Measurements from ENCODE around the gene ACAP3. TPM values are rescaled to one million over a fixed set of nuclear protein-coding genes. Genes with fewer than 3 reads are reported as not detected.

Gene ACAP3
- total and polyA plus RNA-seq, 10 of the 15 experiments (the other 5 are each of a cell fraction or from before 2014, with no cell fraction given): 0.05 to 34.2 (median 7.1) TPM

GRCh38 chr1:1294250-1294890 is 13.4 kb downstream of the ACAP3 start:
- H3K36me3 ChIP-seq (ENCODE audit: control insufficient read depth in 2 of 2, insufficient read depth in 2 of 2, low read length in 1 of 2): no peaks in the 10 kb centered on the region
- ATAC-seq: no peak
- no peak overlapping the region for H3K27ac ChIP-seq (ENCODE audit: control insufficient read depth, insufficient read depth)
- H2AFZ ChIP-seq (ENCODE audit: control insufficient read depth, low read depth, low read length): no peak overlapping the region
- CTCF ChIA-PET: no interaction called here
- no peak for DNase-seq (ENCODE audit: low read depth, low spot score)
- no TSS peak for BruUV-seq (replicated peaks)
- H3K27me3 ChIP-seq (replicated peaks in 1 of 2; ENCODE audit: control insufficient read depth in 2 of 2, insufficient read depth in 2 of 2, low read length in 1 of 2): no peaks in the 10 kb centered on the region
- H3K4me3 ChIP-seq: no peak overlapping the region
- intact Hi-C loops (cut with micrococcal nuclease; ENCODE audit: unreplicated experiment): no loop called here
- in situ Hi-C loops (cut with MboI): no loop called here
- RAD21 ChIA-PET (ENCODE audit: unreplicated experiment): no interaction called here
- no peak overlapping the region for H3K9ac ChIP-seq (ENCODE audit: control insufficient read depth, insufficient read depth, low read length)
- no peak overlapping the region for H3K4me2 ChIP-seq (ENCODE audit: control insufficient read depth, insufficient read depth)
- FAIRE-seq: no peak
- 98% methylated on average over 48 of the region's 58 CpGs for WGBS (ENCODE audit: insufficient coverage, insufficient replicate concordance, low lambda C conversion rate, missing lambda C conversion rate)
- SMC1A ChIA-PET (ENCODE audit: uncharacterized antibody, unreplicated experiment): no interaction called here
- no peaks in the 10 kb centered on the region for H3K4me1 ChIP-seq (ENCODE audit: control insufficient read depth, insufficient read depth, low read length)
- H4K20me1 ChIP-seq (ENCODE audit: control insufficient read depth, insufficient read depth): no peaks in the 10 kb centered on the region
- H3K79me2 ChIP-seq (ENCODE audit: control insufficient read depth, insufficient read depth, low read length): no peaks in the 10 kb centered on the region
- H3K9me3 ChIP-seq (replicated peaks; ENCODE audit: control insufficient read depth, insufficient read depth, low read length): no peaks in the 10 kb centered on the region
- POLR2A ChIA-PET: no interaction called here
- TF ChIP-seq, protein P1, sequence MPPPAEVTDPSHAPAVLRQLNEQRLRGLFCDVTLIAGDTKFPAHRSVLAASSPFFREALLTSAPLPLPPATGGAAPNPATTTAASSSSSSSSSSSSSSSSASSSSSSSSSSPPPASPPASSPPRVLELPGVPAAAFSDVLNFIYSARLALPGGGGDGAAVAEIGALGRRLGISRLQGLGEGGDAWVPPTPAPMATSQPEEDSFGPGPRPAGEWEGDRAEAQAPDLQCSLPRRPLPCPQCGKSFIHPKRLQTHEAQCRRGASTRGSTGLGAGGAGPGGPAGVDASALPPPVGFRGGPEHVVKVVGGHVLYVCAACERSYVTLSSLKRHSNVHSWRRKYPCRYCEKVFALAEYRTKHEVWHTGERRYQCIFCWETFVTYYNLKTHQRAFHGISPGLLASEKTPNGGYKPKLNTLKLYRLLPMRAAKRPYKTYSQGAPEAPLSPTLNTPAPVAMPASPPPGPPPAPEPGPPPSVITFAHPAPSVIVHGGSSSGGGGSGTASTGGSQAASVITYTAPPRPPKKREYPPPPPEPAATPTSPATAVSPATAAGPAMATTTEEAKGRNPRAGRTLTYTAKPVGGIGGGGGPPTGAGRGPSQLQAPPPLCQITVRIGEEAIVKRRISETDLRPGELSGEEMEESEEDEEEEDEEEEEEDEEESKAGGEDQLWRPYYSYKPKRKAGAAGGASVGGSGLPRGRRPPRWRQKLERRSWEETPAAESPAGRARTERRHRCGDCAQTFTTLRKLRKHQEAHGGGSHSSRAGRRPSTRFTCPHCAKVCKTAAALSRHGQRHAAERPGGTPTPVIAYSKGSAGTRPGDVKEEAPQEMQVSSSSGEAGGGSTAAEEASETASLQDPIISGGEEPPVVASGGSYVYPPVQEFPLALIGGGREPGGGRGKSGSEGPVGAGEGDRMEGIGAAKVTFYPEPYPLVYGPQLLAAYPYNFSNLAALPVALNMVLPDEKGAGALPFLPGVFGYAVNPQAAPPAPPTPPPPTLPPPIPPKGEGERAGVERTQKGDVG (CRISPR knock-in tag; IDR thresholded peaks at IDR 0.05): no peak
- no peak for TF ChIP-seq TCF7 (IDR thresholded peaks at IDR 0.05; ENCODE audit: borderline replicate concordance)
- no peak for TF ChIP-seq BRCA1 (IDR thresholded peaks at IDR 0.05; ENCODE audit: low read depth, low read length)
- TF ChIP-seq NR2C1 (IDR thresholded peaks at IDR 0.05): no peak
- TF ChIP-seq ZBED1 (IDR thresholded peaks at IDR 0.05; ENCODE audit: borderline replicate concordance): no peak
- TF ChIP-seq SKIL (IDR thresholded peaks at IDR 0.05; ENCODE audit: low read depth, poor library complexity, severe bottlenecking): no peak
- TF ChIP-seq BCLAF1 (IDR thresholded peaks at IDR 0.05): no peak
- TF ChIP-seq MXI1 (IDR thresholded peaks at IDR 0.05; ENCODE audit: low read depth, low read length): no peak
- no peak for TF ChIP-seq NFYB (IDR thresholded peaks at IDR 0.05; ENCODE audit: insufficient read depth, low read depth, low read length)
- no peak for TF ChIP-seq WRNIP1 (IDR thresholded peaks at IDR 0.05; ENCODE audit: borderline replicate concordance, low read depth, low read length)
- TF ChIP-seq ATF7 (IDR thresholded peaks at IDR 0.05; ENCODE audit: low read depth): no peak
- no peak for TF ChIP-seq REST (IDR thresholded peaks at IDR 0.05; ENCODE audit: low read depth, low read length)
